RWPE2 (cell line): ENCODE measurements around the gene OR2Y1.

Experiments
- ATAC-seq: fragments of 200-7000 bp; cut with Tn5 transposase; 3 replicates; pipeline ENCODE4 v1.9.1; 2021; ENCODE audit warnings: low read depth
- DNase-seq: peaks from one replicate; pipeline ENCODE4 v3.0.0-alpha.2; 2020; ENCODE audit warnings: low spot score
- H3K27ac ChIP-seq: fragments of 450-650 bp; 2 replicates; pipeline ENCODE4 v1.5.1; 2017; ENCODE audit warnings: mild to moderate bottlenecking; ENCODE audit not compliant: poor library complexity, severe bottlenecking
- H3K27me3 ChIP-seq: fragments of 250-450 bp; sonication (Bioruptor Pico); 2 replicates; pipeline ENCODE4 v1.5.1; 2021; ENCODE audit warnings: mild to moderate bottlenecking, moderate library complexity; ENCODE audit not compliant: insufficient read depth, poor library complexity, severe bottlenecking
- H3K36me3 ChIP-seq: fragments of 250-450 bp; sonication (Bioruptor Pico); 2 replicates; pipeline ENCODE4 v1.5.1; 2020; ENCODE audit warnings: low read depth, mild to moderate bottlenecking, moderate library complexity
- H3K4me1 ChIP-seq: fragments of 250-450 bp; sonication (Bioruptor Pico); 2 replicates; pipeline ENCODE4 v1.5.1; 2021; ENCODE audit warnings: mild to moderate bottlenecking, moderate library complexity; ENCODE audit not compliant: insufficient read depth, poor library complexity, severe bottlenecking
- H3K4me3 ChIP-seq: fragments of 250-450 bp; sonication (Bioruptor Pico); 2 replicates; pipeline ENCODE4 v1.5.1; 2021; ENCODE audit warnings: mild to moderate bottlenecking, moderate library complexity; ENCODE audit not compliant: severe bottlenecking
- H3K9me3 ChIP-seq: fragments of 250-450 bp; sonication (Bioruptor Pico); 2 replicates; pipeline ENCODE4 v1.5.1; 2021; ENCODE audit warnings: mild to moderate bottlenecking, moderate library complexity; ENCODE audit not compliant: severe bottlenecking
- TF ChIP-seq, protein P1 (sequence below): fragments of 450-650 bp; IDR thresholded peaks from one replicate; pipeline ENCODE4 v1.5.1; 2017; ENCODE audit warnings: mild to moderate bottlenecking, moderate library complexity; ENCODE audit not compliant: poor library complexity, severe bottlenecking

The OR2Y1 gene

DNA sequence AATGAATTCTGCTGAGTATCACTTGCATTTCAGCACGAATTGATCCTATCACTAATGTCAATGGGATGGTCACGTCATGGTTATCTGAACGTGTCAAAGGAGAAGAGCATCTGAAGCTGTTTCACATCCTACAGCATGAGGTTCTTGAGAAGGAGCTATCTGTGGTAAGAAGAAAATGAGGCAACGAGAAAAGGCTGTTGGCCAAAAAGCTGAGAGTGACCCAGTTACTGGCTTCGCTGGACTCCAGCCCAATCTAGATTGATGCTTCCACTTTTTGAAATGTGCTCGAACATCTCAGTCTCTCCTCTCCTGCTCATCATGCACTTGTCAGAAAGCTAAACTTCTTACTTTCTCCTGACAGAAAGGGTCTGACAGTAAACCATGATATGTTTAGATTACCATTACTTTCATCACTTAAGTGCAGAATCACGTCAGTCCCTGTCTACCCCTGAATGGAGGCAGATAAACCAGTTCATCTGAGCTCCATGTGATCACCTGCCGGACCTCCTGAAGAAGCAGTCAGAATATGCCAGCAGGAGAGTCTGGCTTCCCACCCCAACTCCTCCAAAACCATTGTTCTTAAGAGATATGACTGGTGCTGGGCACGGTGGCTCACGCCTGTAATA, 40.2 kb upstream of the OR2Y1 start:
- Histone ChIP-seq H3K9me3 (no peaks in the 10 kb centered on the region), H3K27ac (no peak overlapping the region), H3K27me3 (no peaks in the 10 kb centered on the region), H3K4me1 (peaks cover 8% of the 10 kb centered on the region), H3K36me3 (no peaks in the 10 kb centered on the region), H3K4me3 (no peak overlapping the region)
- DNase-seq (no peak), ATAC-seq (no peak)
- TF ChIP-seq, protein P1, sequence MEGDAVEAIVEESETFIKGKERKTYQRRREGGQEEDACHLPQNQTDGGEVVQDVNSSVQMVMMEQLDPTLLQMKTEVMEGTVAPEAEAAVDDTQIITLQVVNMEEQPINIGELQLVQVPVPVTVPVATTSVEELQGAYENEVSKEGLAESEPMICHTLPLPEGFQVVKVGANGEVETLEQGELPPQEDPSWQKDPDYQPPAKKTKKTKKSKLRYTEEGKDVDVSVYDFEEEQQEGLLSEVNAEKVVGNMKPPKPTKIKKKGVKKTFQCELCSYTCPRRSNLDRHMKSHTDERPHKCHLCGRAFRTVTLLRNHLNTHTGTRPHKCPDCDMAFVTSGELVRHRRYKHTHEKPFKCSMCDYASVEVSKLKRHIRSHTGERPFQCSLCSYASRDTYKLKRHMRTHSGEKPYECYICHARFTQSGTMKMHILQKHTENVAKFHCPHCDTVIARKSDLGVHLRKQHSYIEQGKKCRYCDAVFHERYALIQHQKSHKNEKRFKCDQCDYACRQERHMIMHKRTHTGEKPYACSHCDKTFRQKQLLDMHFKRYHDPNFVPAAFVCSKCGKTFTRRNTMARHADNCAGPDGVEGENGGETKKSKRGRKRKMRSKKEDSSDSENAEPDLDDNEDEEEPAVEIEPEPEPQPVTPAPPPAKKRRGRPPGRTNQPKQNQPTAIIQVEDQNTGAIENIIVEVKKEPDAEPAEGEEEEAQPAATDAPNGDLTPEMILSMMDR = no peak

DNA sequence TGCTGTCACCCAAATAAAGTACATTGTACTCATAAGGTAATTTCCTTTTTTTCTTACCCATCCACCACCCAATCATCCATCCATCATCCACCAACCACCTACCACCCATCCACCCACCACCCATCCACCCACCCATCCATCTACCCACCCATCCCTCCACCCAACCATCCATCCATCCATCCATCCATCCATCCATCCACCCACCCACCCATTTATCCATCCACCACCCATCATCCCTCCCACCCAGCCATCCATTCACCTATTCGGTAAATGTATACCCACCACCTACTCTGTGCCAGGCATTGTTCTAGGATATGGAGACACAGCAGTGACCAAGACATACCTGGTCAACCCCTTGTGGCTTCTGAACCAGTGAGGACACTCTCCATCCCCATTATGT, 37.6 kb upstream of the OR2Y1 start:
- TF ChIP-seq, protein P1 = no peak
- Histone ChIP-seq H3K27ac (no peak overlapping the region), H3K4me3 (no peak overlapping the region), H3K27me3 (no peaks in the 10 kb centered on the region), H3K9me3 (no peaks in the 10 kb centered on the region), H3K4me1 (no peaks in the 10 kb centered on the region), H3K36me3 (no peaks in the 10 kb centered on the region)
- ATAC-seq (no peak), DNase-seq (no peak)

DNA sequence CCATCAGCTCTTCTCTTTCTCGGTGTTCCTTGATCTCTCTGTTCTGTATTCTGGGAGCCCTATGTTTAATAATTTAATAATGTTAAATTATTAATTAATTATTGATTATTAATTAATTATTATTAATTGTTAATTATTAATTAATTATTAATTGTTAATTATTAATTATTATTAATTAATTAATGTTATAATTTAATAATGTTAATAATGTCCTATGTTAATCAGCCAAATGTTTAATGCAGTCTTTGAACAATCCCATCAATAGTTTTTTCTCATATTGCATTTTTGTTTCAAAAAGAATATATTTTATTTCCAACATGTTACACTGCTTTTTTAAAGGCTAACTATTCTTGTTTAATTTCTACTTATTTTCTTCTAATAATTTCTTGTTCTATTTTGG, 36.5 kb upstream of the OR2Y1 start:
- TF ChIP-seq, protein P1 = no peak
- Histone ChIP-seq H3K4me3 (no peak overlapping the region), H3K4me1 (no peaks in the 10 kb centered on the region), H3K9me3 (no peaks in the 10 kb centered on the region), H3K36me3 (no peaks in the 10 kb centered on the region), H3K27ac (no peak overlapping the region), H3K27me3 (no peaks in the 10 kb centered on the region)
- ATAC-seq = no peak
- no peak for DNase-seq

DNA sequence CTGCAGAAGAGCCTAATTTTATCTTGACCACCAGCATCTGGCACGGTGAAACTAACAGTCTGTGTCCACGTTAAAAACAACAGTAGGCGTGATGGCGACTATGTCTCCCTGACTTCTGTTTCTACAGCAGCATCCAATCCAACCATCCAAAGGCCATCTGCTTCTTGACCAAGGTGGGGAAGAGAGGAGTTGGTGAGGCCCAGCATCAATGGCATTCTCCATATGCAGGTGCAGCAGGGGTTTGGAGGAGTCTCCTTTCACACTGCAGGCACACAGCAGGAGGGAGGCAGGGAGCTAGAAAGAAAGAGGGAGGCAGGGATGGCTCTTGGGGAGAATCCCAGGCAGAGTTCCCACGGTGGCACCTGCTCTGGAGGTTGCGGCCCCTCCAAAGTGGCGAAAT, 35.8 kb upstream of the OR2Y1 start:
- ATAC-seq (no peak), DNase-seq (no peak)
- Histone ChIP-seq H3K9me3 (no peaks in the 10 kb centered on the region), H3K4me1 (no peaks in the 10 kb centered on the region), H3K27me3 (no peaks in the 10 kb centered on the region), H3K36me3 (no peaks in the 10 kb centered on the region), H3K4me3 (no peak overlapping the region), H3K27ac (no peak overlapping the region)
- TF ChIP-seq, protein P1 = no peak

DNA sequence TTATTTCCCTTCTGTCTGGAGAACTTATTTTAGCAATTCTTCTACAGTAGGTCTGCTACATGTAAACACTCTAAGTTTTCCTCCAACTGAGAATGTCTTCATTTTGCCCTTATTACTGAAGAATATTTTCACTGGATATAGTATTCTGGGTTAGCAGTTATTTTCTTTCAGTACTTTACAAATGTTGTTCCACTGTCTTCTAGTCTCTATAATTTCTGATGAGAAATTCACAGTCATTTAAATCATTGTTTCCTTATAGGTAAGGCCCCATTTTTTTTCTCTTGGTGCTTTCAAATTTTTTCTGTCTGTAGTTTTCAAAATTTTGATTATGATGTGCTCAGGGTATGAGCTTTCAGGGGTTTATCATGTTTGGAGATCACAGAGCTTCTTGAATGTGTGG, 32.0 kb upstream of the OR2Y1 start:
- DNase-seq (no peak), ATAC-seq (no peak)
- Histone ChIP-seq H3K4me3 (no peak overlapping the region), H3K27me3 (no peaks in the 10 kb centered on the region), H3K9me3 (no peaks in the 10 kb centered on the region), H3K4me1 (no peaks in the 10 kb centered on the region), H3K36me3 (no peaks in the 10 kb centered on the region), H3K27ac (no peak overlapping the region)
- TF ChIP-seq, protein P1 = no peak
